Rectal smooth muscle tissue (tissue), 1 donor: ENCODE results near the gene MAPKAPK2.

Source experiments
- H3K27ac ChIP-seq: one replicate; pipeline ENCODE4 v1.7.0; 2013; ENCODE audit warnings: low read depth, low read length, inconsistent platforms
- H3K27me3 ChIP-seq: one replicate; pipeline ENCODE4 v1.7.0; 2013; ENCODE audit warnings: low read length; ENCODE audit not compliant: control insufficient read depth, insufficient read depth
- H3K36me3 ChIP-seq: one replicate; pipeline ENCODE4 v1.7.0; 2013; ENCODE audit warnings: low read length; ENCODE audit not compliant: control insufficient read depth, insufficient read depth
- H3K4me1 ChIP-seq: one replicate; pipeline ENCODE4 v1.7.0; 2013; ENCODE audit warnings: low read length; ENCODE audit not compliant: control insufficient read depth, insufficient read depth
- H3K4me3 ChIP-seq: one replicate; pipeline ENCODE4 v1.7.0; 2013; ENCODE audit warnings: low read length
- H3K9ac ChIP-seq: one replicate; pipeline ENCODE4 v1.7.0; 2013; ENCODE audit warnings: low read length

Gene MAPKAPK2

DNA sequence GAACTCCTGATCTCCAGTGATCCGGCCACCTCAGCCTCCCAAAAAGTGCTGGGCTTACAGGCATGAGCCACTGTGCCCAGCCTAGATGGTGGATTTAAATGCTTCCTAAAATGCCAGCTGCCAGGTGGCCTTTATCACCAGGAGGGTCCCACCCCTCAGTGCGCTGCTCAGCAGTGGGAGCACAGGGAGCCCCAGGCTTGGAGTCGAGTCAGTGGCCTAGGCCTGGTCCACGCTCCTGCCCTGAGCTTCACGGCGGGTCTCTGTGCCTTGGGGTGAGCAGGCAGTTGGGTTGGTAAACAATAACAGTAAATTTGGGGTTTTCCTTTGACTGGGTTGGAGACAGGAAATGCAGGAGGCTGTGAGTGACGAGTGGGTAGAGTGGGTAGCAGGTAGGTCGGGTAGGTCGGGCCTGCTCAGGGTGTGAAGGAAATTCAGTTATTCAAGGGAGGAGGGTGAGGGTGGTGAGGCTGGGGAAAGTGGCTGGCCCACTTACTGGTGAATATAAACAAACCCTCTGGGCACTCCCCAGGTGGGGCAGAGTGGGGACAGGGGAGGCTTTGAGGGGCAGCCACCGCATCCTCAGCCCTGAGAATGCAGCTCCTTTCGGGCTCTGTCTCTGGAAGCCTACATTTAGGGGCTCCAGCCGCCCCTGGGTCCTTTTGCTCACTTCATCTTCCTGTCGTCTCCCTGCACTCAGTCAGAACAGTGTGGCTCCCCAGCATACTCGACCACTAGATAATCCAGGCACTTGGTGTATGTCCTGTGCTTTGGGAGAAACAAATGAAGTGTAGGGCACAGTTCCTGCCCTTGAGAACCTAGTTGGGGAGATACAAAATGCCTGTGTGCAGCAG, 52.4 kb downstream of the MAPKAPK2 start:
- Histone ChIP-seq H3K4me1 (no peaks in the 10 kb centered on the region), H3K27ac (no peak overlapping the region), H3K4me3 (no peak overlapping the region), H3K9ac (no peak overlapping the region), H3K36me3 (peaks cover 17% of the 10 kb centered on the region), H3K27me3 (no peaks in the 10 kb centered on the region)

DNA sequence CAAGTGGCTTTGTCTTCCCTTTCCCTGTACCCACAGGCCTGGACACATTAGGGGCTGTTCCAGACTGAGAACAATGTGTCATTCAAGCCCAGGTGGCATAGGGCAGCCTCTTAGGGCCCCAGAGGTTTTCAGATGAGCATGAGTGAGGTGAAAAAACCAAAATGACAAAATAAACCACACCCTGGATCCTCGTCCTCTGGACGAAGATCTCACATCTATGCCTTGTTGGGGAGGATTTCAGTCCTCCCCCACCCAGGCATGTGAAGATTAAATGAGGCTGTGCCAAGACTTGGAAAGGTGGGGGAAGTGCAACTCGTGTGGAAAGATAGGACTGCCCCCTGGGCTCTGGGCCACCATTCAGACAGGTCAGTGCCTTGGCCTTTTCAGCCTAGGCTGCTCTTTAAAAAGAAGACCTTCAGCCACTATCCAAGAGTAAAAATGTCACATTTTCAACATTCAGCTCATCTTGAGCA, 53.1 kb downstream of the MAPKAPK2 start:
- Histone ChIP-seq H3K27ac (no peak overlapping the region), H3K9ac (no peak overlapping the region), H3K36me3 (peaks cover 11% of the 10 kb centered on the region)

DNA sequence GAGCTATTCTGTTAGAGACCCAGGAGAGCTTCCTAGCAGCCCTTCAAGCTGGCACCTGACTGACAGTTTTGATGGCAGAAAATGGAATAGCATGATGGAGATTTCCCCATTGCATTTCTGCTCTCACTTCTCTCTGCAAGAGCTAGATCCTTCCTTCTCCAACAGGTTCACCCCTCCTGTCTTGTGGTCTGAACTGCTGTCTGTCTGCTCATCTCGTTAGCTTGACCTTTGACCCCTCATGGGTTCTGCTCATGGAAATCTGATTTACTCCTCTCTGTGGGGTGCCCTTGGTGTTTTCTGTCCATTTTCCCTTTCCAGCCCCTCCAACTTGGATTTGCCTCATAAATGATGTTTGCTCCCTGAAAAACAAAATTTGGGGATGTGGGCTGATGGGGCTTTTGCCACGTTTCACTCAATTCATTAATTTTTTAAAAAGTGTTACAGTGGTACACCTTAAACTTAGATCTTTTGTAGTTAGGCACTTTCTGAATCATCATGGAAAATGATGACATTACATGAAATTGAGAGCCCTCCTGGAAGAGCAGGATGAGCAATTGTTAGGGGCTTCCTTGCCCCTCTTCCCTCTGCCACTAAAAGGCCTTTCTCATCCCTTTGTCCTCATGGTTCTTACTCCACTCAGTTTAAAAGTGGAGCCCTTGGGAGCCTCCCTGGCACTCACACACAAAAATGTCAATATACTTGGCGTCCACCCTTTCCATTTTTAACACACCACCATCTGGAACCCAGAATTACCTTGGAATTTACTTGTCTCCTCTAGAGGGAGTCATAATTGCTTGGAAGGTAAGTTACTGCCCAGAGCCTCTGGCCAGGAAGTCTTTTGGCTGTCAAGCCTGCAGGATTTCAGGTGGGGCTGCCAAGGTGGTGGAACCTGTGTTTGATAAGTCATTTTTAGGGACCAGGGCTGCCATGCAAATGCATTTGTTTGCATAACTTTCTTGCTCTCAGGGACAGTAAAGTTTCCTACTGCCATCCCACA, 54.0 kb downstream of the MAPKAPK2 start:
- Histone ChIP-seq H3K36me3 (peaks cover 4% of the 10 kb centered on the region), H3K9ac (no peak overlapping the region), H3K4me3 (no peak overlapping the region), H3K27ac (no peak overlapping the region), H3K27me3 (no peaks in the 10 kb centered on the region), H3K4me1 (no peaks in the 10 kb centered on the region)

More for the DNA sequence above, 53.1 kb downstream of the MAPKAPK2 start:
- no peak overlapping the region for H3K4me3 ChIP-seq
- H3K27me3 ChIP-seq = no peaks in the 10 kb centered on the region
- no peaks in the 10 kb centered on the region for H3K4me1 ChIP-seq

DNA sequence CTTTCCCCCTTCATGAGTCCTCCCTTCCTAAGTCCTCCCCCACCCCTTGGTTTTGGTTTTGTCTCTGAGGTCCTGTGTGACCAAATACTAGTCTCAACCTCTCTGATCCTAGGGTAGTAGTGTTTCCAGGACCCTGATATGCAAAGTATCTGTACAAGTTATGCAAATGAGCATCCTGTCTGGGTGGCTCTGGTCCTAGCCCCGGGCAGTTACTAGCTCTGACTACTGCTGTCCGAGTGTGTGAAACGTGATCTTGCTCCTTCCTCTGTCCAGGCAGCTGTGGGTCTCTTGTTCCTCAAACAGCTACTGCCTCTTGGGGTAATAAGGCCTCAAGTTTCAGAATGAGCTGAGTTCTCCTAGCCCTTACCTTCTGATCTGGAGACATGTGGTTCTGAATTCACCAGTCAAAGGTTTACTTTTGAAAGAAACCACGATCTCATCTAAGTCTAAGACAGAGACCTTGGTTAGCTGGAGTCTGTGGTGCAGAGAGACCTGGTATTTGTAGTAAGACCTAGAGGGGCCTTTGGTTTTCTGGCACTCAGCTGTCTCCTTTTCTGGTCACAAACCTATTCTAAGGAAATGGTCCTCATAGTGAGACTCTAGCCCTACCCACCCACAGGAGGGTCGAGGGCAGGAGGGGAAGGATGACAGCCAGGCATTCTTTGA, 54.8 kb downstream of the MAPKAPK2 start:
- no peak overlapping the region for H3K9ac ChIP-seq
- no peaks in the 10 kb centered on the region for H3K4me1 ChIP-seq
- H3K36me3 ChIP-seq = peaks cover 3% of the 10 kb centered on the region
- no peaks in the 10 kb centered on the region for H3K27me3 ChIP-seq
- H3K27ac ChIP-seq = no peak overlapping the region
- H3K4me3 ChIP-seq = no peak overlapping the region

DNA sequence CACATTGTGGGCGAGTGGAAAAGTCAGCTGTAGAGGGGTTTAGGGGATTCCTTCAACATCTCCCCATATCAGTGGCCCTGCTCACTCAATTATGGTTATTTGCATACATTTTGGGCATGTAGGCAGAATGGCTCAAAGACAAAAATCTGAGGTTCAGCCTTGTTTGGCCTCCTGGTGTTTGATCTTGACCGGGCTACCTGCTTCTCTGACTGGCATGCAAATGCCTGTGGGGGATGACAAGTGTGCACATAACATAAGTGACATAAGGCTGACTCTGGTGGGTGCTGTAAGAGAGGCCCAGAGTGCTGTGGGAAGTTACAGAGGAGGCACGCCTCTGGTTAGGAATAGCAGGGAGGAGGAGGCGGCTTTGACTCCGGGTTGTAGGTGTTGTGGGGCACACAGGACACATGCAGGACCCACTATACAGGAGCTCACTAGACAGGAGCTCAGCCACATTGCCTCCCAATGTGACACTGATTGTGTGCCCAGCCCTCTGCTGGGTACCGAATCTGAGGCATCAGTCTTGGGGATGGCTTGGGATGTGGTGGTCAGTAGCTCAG, 56.5 kb downstream of the MAPKAPK2 start:
- no peaks in the 10 kb centered on the region for H3K4me1 ChIP-seq
- H3K4me3 ChIP-seq = no peak overlapping the region
- H3K9ac ChIP-seq = no peak overlapping the region
- H3K27me3 ChIP-seq = no peaks in the 10 kb centered on the region
- H3K27ac ChIP-seq = no peak overlapping the region
- H3K36me3 ChIP-seq = no peaks in the 10 kb centered on the region

DNA sequence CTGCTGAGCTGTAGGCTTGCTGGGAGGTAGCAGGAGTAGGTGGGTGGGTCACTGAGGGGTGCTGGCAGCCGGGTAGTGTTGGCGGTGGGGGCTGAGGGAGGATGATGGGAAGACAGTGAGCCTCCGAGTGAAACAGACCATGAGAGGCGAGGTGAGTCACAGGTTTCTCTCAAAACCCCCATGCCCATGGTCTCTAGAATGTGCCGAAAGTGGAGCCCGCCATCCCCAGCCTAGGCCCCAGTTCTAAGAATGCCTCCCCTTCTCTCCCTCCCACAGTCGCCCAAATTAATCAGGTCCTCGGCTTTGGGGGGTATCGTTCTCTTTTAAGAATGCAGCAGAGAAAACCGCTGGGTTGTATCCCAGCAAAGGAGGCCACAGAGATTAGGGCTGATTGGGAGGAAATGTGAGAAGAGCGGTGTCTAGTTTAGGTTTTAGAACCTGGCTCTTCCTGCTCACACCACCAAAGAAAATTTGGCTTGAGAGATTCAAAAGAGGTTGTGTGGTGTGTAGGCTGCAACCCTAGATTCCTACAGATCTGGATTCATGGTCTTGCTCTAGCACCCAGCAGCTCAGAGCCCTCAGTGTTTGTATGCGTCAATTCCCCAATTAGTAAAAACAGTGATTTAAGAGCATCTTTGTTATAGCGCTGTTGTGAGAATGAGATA, 58.1 kb downstream of the MAPKAPK2 start:
- Histone ChIP-seq H3K4me3 (no peak overlapping the region), H3K4me1 (no peaks in the 10 kb centered on the region), H3K27ac (no peak overlapping the region), H3K9ac (no peak overlapping the region), H3K27me3 (no peaks in the 10 kb centered on the region), H3K36me3 (no peaks in the 10 kb centered on the region)

DNA sequence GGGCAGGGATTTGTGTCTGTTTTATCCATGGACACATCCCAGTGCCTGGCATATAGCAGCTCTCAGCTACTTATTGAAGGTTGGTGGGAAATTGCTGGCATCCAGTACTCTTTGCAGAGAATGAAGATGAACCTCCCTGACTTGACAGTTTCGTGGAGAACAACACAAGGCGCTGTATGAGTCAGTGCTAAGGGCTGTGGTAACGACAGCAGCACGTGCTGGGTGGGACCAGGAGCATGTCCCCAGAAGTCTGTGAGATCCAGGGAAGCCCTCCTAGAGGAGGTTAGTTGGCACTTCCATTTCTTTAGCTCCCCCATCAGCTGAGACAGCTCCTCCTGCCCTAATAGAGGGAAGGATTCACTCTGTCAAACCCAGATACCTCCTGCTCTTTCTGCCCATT, 60.0 kb downstream of the MAPKAPK2 start:
- Histone ChIP-seq H3K4me1 (no peaks in the 10 kb centered on the region), H3K27ac (no peak overlapping the region), H3K4me3 (no peak overlapping the region)

DNA sequence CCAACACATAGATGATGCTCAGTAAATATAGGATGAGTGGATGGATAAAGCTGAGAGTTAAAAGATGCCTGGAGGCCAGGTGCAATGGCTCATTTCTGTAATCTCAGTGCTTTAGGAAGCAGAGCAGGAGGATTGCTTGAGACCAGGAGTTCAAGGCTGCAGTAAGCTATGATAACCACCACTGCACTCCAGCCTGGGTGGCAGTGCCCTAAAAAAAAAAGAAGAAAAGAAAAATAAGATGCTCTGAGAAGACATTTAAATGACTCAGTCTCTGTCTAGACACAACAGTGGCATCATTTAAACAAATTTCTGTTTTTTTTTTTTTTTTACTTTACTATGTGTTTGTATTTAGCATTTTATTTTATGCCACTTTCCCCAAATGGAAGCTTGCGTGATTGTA, 60.6 kb downstream of the MAPKAPK2 start:
- Histone ChIP-seq H3K9ac (no peak overlapping the region), H3K27me3 (no peaks in the 10 kb centered on the region), H3K4me3 (no peak overlapping the region), H3K36me3 (no peaks in the 10 kb centered on the region), H3K27ac (no peak overlapping the region), H3K4me1 (no peaks in the 10 kb centered on the region)

More for the DNA sequence above, 60.0 kb downstream of the MAPKAPK2 start:
- no peak overlapping the region for H3K9ac ChIP-seq
- H3K27me3 ChIP-seq = no peaks in the 10 kb centered on the region
- no peaks in the 10 kb centered on the region for H3K36me3 ChIP-seq

DNA sequence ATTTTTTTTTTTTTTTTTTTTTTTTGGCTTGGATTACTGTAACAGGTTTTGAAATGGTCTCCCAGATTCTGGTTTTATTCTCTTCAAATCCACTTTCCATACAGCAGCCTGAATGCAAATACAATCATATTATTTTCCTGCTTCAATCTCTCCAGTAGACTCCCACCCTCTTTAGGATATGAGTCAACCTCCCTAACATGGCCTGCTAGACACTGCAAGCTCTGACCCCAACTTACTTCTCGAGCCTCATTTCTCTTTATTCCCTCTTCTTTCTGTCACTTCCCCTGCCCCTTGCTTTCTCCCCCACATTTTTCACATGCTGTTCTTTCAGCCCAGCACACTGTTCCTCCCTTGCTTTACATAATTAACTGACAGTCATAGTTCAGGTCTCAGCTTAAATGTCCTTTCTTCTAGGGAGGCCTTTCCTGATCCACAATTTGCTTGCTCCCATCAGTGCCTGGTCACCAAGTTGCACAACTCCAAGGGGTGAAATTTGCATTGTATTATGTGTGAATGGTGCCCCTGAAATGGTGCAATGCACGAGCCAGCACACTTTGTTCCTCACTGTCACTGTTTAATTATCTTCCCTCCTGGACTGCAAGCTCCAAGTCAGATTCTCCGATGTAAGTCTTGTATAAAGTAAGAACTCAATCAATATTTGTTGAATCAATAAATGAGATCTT, 63.8 kb downstream of the MAPKAPK2 start:
- Histone ChIP-seq H3K36me3 (no peaks in the 10 kb centered on the region), H3K9ac (no peak overlapping the region)

DNA sequence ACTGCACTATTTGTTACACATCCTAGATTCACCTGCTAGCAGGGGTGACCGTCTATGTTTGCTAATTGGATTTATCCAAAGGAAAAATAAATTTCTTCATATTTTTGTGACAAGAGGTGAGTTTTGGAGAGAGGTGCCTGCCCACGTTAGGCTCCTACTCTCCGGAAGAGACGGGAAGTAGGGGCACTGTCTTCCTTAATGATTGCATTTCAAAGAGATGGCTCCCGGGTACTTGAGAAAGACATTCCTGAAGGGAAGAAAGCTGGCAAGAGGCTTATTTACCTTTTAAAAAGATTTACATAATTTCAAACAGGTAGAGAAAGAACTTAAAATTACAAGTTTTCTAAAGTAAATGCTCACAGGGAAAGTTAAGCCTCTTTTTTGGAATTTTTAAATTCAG, 67.2 kb downstream of the MAPKAPK2 start:
- Histone ChIP-seq H3K4me3 (no peak overlapping the region), H3K27me3 (no peaks in the 10 kb centered on the region), H3K9ac (no peak overlapping the region), H3K4me1 (no peaks in the 10 kb centered on the region), H3K27ac (no peak overlapping the region), H3K36me3 (no peaks in the 10 kb centered on the region)

More for the DNA sequence above, 63.8 kb downstream of the MAPKAPK2 start:
- H3K4me3 ChIP-seq = no peak overlapping the region
- no peaks in the 10 kb centered on the region for H3K4me1 ChIP-seq
- H3K27ac ChIP-seq = no peak overlapping the region
- H3K27me3 ChIP-seq = no peaks in the 10 kb centered on the region

DNA sequence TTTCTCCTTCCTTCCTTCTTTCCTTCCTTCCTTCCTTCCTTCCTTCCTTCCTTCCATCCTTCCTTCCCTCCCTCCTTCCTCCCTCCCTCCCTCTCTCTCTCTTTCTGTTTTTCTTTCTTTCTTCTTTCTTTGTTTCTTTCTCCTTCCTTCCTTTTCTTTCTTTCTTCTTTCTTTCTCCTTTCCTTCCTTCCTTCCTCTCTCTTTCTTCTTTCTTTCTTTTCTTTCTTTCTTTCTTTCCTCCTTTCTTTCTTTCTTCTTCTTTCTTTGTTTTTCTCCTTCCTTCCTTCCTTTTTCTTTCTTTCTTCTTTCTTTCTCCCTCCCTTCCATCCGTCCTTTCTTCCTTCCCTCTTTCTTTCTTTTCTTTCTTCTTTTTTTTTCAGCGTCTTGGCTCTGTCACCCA, 67.8 kb downstream of the MAPKAPK2 start:
- Histone ChIP-seq H3K9ac (no peak overlapping the region), H3K4me3 (no peak overlapping the region), H3K27ac (no peak overlapping the region), H3K27me3 (no peaks in the 10 kb centered on the region), H3K4me1 (no peaks in the 10 kb centered on the region), H3K36me3 (no peaks in the 10 kb centered on the region)
